Keratinocyte (primary cell): ENCODE results near the gene KCNAB2. TPM values are rescaled to one million over a fixed set of nuclear protein-coding genes. Genes with fewer than 3 reads are reported as not detected.

Source experiments
- DNase-seq: peaks from one replicate; pipeline ENCODE4 v3.0.0-alpha.2; 2011; ENCODE audit warnings: low read depth, missing footprints, low spot score
- FAIRE-seq: peaks from 2 replicates; lab custom pipeline; 2011; peaks lifted over from hg19 to GRCh38; lab: Jason Lieb, UNC
- H2AFZ ChIP-seq: 2 replicates; pipeline ENCODE4 v1.6.0; 2012; ENCODE audit warnings: low read length, control low read depth, inconsistent platforms; ENCODE audit not compliant: control insufficient read depth
- H3K27ac ChIP-seq: 2 replicates; pipeline ENCODE4 v1.5.1; 2011; ENCODE audit warnings: low read length; ENCODE audit not compliant: control insufficient read depth, insufficient read depth
- H3K27me3 ChIP-seq: 3 replicates; pipeline ENCODE4 v1.6.0; 2011; ENCODE audit warnings: low read length; ENCODE audit not compliant: control insufficient read depth, insufficient read depth; ENCODE audit errors: extremely low read depth
- H3K36me3 ChIP-seq, 2 experiments: 2 replicates in 1 of 2; 3 replicates in 1 of 2; pipeline ENCODE4 v1.5.1; 2011; ENCODE audit warnings: low read length in 2 of 2, mild to moderate bottlenecking in 1 of 2; ENCODE audit not compliant: control insufficient read depth in 2 of 2, insufficient read depth in 2 of 2; ENCODE audit errors: extremely low read depth in 1 of 2
- H3K4me1 ChIP-seq: 3 replicates; pipeline ENCODE4 v1.5.1; 2011; ENCODE audit warnings: low read length; ENCODE audit not compliant: control insufficient read depth, insufficient read depth; ENCODE audit errors: extremely low read depth
- H3K4me2 ChIP-seq: 3 replicates; pipeline ENCODE4 v1.6.0; 2011; ENCODE audit warnings: low read depth, low read length; ENCODE audit not compliant: control insufficient read depth, insufficient read depth; ENCODE audit errors: extremely low read depth
- H3K4me3 ChIP-seq, 3 experiments: fragments of 200-600 bp in 1 of 3; sonication (generic) in 1 of 3; 2 replicates in 2 of 3; 3 replicates in 1 of 3; pipeline ENCODE4 v1.5.1; 2011 to 2016; ENCODE audit warnings: low read length in 3 of 3, mild to moderate bottlenecking in 3 of 3, control low read depth in 2 of 3, inconsistent platforms in 1 of 3, low read depth in 1 of 3, mixed read lengths in 1 of 3, mixed run types in 1 of 3, moderate library complexity in 1 of 3; ENCODE audit not compliant: control insufficient read depth in 2 of 3, insufficient read depth in 2 of 3; ENCODE audit errors: extremely low read depth in 1 of 3
- H3K79me2 ChIP-seq: 2 replicates; pipeline ENCODE4 v1.6.0; 2012; ENCODE audit warnings: low read length; ENCODE audit not compliant: control insufficient read depth, insufficient read depth
- H3K9ac ChIP-seq: 3 replicates; pipeline ENCODE4 v1.6.0; 2011; ENCODE audit warnings: low read length; ENCODE audit not compliant: control insufficient read depth, insufficient read depth; ENCODE audit errors: extremely low read depth
- H3K9me1 ChIP-seq: 3 replicates; pipeline ENCODE4 v1.6.0; 2011; ENCODE audit warnings: low read length; ENCODE audit not compliant: control insufficient read depth, insufficient read depth; ENCODE audit errors: extremely low read depth
- H3K9me3 ChIP-seq: 2 replicates; pipeline ENCODE4 v1.5.1; 2012; ENCODE audit warnings: low read depth, low read length; ENCODE audit not compliant: control insufficient read depth
- H4K20me1 ChIP-seq: 3 replicates; pipeline ENCODE4 v1.6.0; 2011; ENCODE audit warnings: low read length; ENCODE audit not compliant: control insufficient read depth, insufficient read depth; ENCODE audit errors: extremely low read depth
- EZH2 ChIP-seq: IDR thresholded peaks from one replicate; pipeline ENCODE4 v1.6.1; 2012; ENCODE audit warnings: inconsistent platforms, mild to moderate bottlenecking, low read length, moderate library complexity
- dilution Hi-C: fragments of 300-500 bp; cut with MboI; formaldehyde crosslinking; loops from one replicate; pipeline ENCODE4 v1.7.0; 2020; ENCODE audit warnings: low sequenced_read_pairs; ENCODE audit not compliant: extremely low pct_ligation_motif_present
- polyA plus RNA-seq, 5 experiments: library from polyadenylated mRNA; depleted of rRNA in 3 of 5; stranded (reverse) in 3 of 5; stranded (forward) in 1 of 5; unstranded in 1 of 5; fragments of >200 nt; gene quantifications; 1 replicate in 1 of 5; 2 replicates in 3 of 5; 3 replicates in 1 of 5; pipeline versions ENCODE4 v1.2.1 to v1.2.3, GENCODE V29; 2011 to 2012; ENCODE audit warnings: missing spikeins in 2 of 5, low read depth in 1 of 5, low replicate concordance in 1 of 5
- TF ChIP-seq, protein P1 (sequence below), 3 experiments: IDR thresholded peaks in 1 of 3; conservative IDR thresholded peaks in 1 of 3; optimal IDR thresholded peaks in 1 of 3; 2 replicates in 2 of 3; 3 replicates in 1 of 3; pipeline versions ENCODE3 to v1.5.1; 2011; ENCODE audit warnings: low read length in 3 of 3, mild to moderate bottlenecking in 3 of 3, moderate library complexity in 2 of 3, control low read depth in 1 of 3, inconsistent platforms in 1 of 3; ENCODE audit not compliant: insufficient read depth in 2 of 3; ENCODE audit errors: extremely low read depth in 1 of 3

The KCNAB2 gene
- polyA plus RNA-seq, 1 donor (not counting 4 experiments of a cell fraction or from before 2014, with no cell fraction given), result 1.8 TPM

DNA sequence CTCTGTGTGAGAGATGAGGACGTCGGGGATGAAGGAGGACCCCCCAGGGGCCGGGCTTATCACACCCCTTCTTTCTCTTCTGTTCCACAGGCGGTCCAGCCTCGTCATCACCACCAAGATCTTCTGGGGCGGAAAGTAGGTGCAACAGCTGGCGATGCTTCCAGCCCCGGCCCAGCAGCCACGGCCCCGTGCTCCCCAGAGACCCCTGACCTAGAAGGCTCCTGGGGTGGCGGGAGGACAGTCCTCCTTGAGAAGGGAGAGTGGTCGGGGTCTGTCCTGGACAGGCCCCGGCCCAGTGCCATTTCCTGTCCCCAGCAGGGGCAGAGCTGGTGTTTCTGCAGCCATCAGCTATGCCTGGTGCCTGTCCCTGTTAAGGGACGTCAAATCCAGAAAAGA, 41.7 kb downstream of the KCNAB2 start:
- no peak for FAIRE-seq
- dilution Hi-C loops, result no loop called here
- no peaks in the 10 kb centered on the region for H4K20me1 ChIP-seq

DNA sequence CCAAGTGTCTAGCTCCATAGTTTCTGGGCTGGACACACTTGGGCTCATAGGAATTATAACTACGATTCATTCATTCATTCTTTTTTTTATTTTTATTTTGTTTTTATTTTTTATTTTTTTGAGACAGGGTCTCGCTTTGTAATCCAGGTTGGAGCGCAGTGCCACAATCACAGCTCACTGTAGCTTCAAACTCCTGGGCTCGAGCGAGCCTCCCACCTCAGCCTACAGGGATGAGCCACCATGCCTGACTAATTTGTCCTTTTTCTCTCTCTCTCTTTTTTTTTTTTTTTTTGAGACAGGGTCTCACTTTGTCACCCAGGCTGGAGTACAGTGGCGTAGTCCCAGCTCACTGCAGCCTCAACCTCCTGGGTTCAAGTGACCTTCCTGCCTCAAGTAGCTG, 42.3 kb downstream of the KCNAB2 start:
- Histone ChIP-seq H3K79me2 (no peaks in the 10 kb centered on the region), H3K27me3 (peaks cover 6% of the 10 kb centered on the region), H3K9ac (no peak overlapping the region), H3K36me3 (no peaks in the 10 kb centered on the region), H3K4me1 (no peaks in the 10 kb centered on the region), H3K4me2 (no peak overlapping the region), H2AFZ (no peak overlapping the region), H4K20me1 (no peaks in the 10 kb centered on the region), H3K4me3 (no peak overlapping the region), H3K9me1 (no peaks in the 10 kb centered on the region), H3K9me3 (no peaks in the 10 kb centered on the region), H3K27ac (no peak overlapping the region)
- no peak for FAIRE-seq
- no peak for DNase-seq
- TF ChIP-seq EZH2, result no peak
- TF ChIP-seq, protein P1, sequence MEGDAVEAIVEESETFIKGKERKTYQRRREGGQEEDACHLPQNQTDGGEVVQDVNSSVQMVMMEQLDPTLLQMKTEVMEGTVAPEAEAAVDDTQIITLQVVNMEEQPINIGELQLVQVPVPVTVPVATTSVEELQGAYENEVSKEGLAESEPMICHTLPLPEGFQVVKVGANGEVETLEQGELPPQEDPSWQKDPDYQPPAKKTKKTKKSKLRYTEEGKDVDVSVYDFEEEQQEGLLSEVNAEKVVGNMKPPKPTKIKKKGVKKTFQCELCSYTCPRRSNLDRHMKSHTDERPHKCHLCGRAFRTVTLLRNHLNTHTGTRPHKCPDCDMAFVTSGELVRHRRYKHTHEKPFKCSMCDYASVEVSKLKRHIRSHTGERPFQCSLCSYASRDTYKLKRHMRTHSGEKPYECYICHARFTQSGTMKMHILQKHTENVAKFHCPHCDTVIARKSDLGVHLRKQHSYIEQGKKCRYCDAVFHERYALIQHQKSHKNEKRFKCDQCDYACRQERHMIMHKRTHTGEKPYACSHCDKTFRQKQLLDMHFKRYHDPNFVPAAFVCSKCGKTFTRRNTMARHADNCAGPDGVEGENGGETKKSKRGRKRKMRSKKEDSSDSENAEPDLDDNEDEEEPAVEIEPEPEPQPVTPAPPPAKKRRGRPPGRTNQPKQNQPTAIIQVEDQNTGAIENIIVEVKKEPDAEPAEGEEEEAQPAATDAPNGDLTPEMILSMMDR (optimal IDR thresholded peaks at IDR 0.05 in 1 of 3, IDR thresholded peaks at IDR 0.05 in 1 of 3, conservative IDR thresholded peaks at IDR 0.05 in 1 of 3; ENCODE audit: extremely low read depth in 1 of 3, insufficient read depth in 2 of 3, low read length in 3 of 3), result no peak
- dilution Hi-C loops, result no loop called here

More for the DNA sequence above, 41.7 kb downstream of the KCNAB2 start:
- Histone ChIP-seq H3K4me2 (no peak overlapping the region), H3K36me3 (no peaks in the 10 kb centered on the region), H3K9ac (no peak overlapping the region), H3K27me3 (peaks cover 6% of the 10 kb centered on the region), H3K9me1 (no peaks in the 10 kb centered on the region), H3K4me3 (no peak overlapping the region), H3K9me3 (no peaks in the 10 kb centered on the region), H3K79me2 (no peaks in the 10 kb centered on the region), H3K4me1 (no peaks in the 10 kb centered on the region), H2AFZ (no peak overlapping the region), H3K27ac (no peak overlapping the region)
- DNase-seq, result no peak
- TF ChIP-seq, protein P1 (optimal IDR thresholded peaks at IDR 0.05 in 1 of 3, IDR thresholded peaks at IDR 0.05 in 1 of 3, conservative IDR thresholded peaks at IDR 0.05 in 1 of 3; ENCODE audit: extremely low read depth in 1 of 3, insufficient read depth in 2 of 3, low read length in 3 of 3), result no peak
- TF ChIP-seq EZH2, result no peak
